Small intestine (tissue), 7 donors: ENCODE results near the gene ARL3. TPM values are rescaled to one million over a fixed set of nuclear protein-coding genes. Genes with fewer than 3 reads are reported as not detected.
"Not testable (repeated sequence)": the region's sequence is repeated elsewhere in the genome, so short reads cannot be mapped to it uniquely, and the experiment has no call there.

Experiments
- DNase-seq, 2 donors: peaks; one replicate each; pipeline versions ENCODE4 v3.0.0 to v3.0.0-alpha.2; 2013
- FAIRE-seq: peaks from 2 replicates; lab custom pipeline; 2012; peaks lifted over from hg19 to GRCh38; lab: Jason Lieb, UNC
- H3K27ac ChIP-seq, 3 donors: one replicate each; pipeline ENCODE4 v1.5.1; 2013; ENCODE audit warnings: low read length in 2 of 3, mild to moderate bottlenecking in 2 of 3, control low read depth in 1 of 3, inconsistent platforms in 1 of 3, low read depth in 1 of 3, moderate library complexity in 1 of 3
- H3K27me3 ChIP-seq, 3 donors: one replicate each; pipeline ENCODE4 v1.6.1; 2013; ENCODE audit warnings: low read length in 3 of 3, inconsistent platforms in 1 of 3; ENCODE audit not compliant: control insufficient read depth in 3 of 3, insufficient read depth in 3 of 3
- H3K36me3 ChIP-seq, 3 donors: one replicate each; pipeline ENCODE4 v1.6.1; 2013; ENCODE audit warnings: low read length in 3 of 3, inconsistent platforms in 1 of 3, low read depth in 1 of 3, mild to moderate bottlenecking in 1 of 3, moderate library complexity in 1 of 3; ENCODE audit not compliant: control insufficient read depth in 3 of 3, insufficient read depth in 2 of 3
- H3K4me1 ChIP-seq, 3 donors: one replicate each; pipeline ENCODE4 v1.6.1; 2013; ENCODE audit warnings: low read length in 2 of 3, inconsistent platforms in 1 of 3, low read depth in 1 of 3, mild to moderate bottlenecking in 1 of 3, moderate library complexity in 1 of 3; ENCODE audit not compliant: control insufficient read depth in 3 of 3, insufficient read depth in 2 of 3
- H3K4me3 ChIP-seq, 3 donors: one replicate each; pipeline ENCODE4 v1.5.1; 2013; ENCODE audit warnings: low read length in 3 of 3, control low read depth in 1 of 3, inconsistent platforms in 1 of 3, low read depth in 1 of 3, mild to moderate bottlenecking in 1 of 3, moderate library complexity in 1 of 3
- H3K9me3 ChIP-seq, 2 donors: one replicate each; pipeline ENCODE4 v1.6.1; 2013; ENCODE audit warnings: low read depth in 1 of 2, low read length in 1 of 2; ENCODE audit not compliant: control insufficient read depth in 2 of 2, insufficient read depth in 1 of 2
- WGBS, 3 donors: extraction: QIAGEN DNeasy Blood & Tissue Kit; methylation state at CpG; one replicate each; pipeline ENCODE4 v1.1.7; 2013; 5-methylcytosine and 5-hydroxymethylcytosine counted together
- polyA plus RNA-seq, 4 donors: library from polyadenylated mRNA; stranded (reverse) in 3 of 4; unstranded in 1 of 4; fragments of 200-250 nt in 3 of 4; fragments of 120-200 nt in 1 of 4; gene quantifications; one replicate each; pipeline versions ENCODE4 v1.2.1 to v1.2.3, GENCODE V29; 2013
- donor health status: healthy with polysubstance abuse.
- donor health status: control.
- donor health status: control.
- donor health status: Bipolar disorder and iron deficiency.
- donor health status: healthy.

The ARL3 gene
- polyA plus RNA-seq, 4 donors: 3.4 to 8.3 (median 5.6) TPM

DNA sequence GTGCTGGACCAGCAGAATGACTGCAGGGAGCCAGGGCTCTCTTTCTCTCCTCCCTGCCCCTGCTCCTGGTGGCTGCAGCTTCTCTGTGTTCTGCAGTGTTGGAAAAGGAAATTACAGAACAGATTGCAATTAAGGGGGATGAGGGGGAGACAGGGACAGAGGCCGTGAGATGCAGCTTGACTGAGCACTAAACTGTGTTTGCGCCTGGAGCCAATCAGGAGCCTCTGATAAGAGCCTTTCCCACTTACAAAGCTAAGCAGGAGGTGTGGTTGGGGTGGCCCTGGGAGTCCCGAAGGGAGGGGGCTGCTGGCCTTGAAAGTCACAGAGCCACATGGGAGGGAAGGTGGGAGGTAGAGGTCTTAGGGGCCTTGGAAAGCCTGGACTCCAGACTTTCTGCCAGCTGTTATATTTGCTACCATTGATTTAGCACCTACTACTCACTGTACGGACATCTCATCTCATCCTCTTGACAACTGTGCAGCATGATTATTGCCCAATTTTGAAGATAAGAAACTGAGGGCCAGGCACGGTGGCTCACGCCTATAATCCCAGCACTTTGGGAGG lies 43.2 kb downstream of the ARL3 start:
- Histone ChIP-seq H3K27ac (no peak overlapping the region), H3K9me3 (no peaks in the 10 kb centered on the region), H3K27me3 (no peaks in the 10 kb centered on the region), H3K4me1 (peaks cover 3 to 44% (median 9%) of the 10 kb centered on the region in 3 donors), H3K4me3 (no peak overlapping the region), H3K36me3 (peaks cover 0 to 8% (median 0%) of the 10 kb centered on the region in 3 donors)
- FAIRE-seq: no peak
- WGBS, 3 donors: 41 to 57% (median 47%) methylated on average over 6 of the region's 6 CpGs
- no peak for DNase-seq

DNA sequence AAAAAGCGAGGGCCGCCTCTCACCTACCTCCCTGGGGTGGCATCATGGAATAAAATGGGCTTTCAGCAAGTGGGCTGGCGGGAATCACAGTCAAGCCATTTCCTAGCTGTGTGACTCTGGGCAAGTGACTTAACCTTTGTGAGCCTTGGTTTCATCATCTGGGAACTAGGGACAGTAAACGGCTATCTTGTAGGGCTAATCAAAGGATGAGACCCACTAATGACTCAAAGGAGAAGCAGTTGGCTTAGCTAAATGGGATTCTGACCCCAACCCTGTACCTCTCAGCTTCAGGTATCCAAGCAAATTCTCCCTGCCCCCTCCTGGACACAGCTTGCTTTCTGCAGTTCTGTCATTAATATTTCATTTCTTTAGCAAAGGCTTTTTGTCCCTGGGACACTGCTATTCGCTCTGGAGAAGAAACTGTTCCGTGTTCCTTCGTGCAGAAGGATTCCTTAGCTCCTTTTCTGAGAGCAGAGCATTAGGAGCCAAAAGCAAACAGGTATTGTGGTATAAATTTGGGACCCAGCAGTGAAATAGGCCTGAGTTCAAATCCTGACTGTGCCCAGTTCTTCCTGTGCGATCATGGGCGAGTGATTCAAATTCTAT lies 44.0 kb downstream of the ARL3 start:
- H3K27me3 ChIP-seq: no peaks in the 10 kb centered on the region
- peaks cover 0 to 3% (median 0%) of the 10 kb centered on the region in 3 donors for H3K36me3 ChIP-seq
- peaks cover 7 to 39% (median 9%) of the 10 kb centered on the region in 3 donors for H3K4me1 ChIP-seq
- H3K4me3 ChIP-seq: no peak overlapping the region
- 91 to 93% (median 92%) methylated on average over 9 of the region's 9 CpGs for WGBS, 3 donors
- no peak for FAIRE-seq
- peak overlapping the region in 1 of 3 donors; percentile 45 for H3K27ac ChIP-seq
- no peaks in the 10 kb centered on the region for H3K9me3 ChIP-seq
- DNase-seq: no peak

DNA sequence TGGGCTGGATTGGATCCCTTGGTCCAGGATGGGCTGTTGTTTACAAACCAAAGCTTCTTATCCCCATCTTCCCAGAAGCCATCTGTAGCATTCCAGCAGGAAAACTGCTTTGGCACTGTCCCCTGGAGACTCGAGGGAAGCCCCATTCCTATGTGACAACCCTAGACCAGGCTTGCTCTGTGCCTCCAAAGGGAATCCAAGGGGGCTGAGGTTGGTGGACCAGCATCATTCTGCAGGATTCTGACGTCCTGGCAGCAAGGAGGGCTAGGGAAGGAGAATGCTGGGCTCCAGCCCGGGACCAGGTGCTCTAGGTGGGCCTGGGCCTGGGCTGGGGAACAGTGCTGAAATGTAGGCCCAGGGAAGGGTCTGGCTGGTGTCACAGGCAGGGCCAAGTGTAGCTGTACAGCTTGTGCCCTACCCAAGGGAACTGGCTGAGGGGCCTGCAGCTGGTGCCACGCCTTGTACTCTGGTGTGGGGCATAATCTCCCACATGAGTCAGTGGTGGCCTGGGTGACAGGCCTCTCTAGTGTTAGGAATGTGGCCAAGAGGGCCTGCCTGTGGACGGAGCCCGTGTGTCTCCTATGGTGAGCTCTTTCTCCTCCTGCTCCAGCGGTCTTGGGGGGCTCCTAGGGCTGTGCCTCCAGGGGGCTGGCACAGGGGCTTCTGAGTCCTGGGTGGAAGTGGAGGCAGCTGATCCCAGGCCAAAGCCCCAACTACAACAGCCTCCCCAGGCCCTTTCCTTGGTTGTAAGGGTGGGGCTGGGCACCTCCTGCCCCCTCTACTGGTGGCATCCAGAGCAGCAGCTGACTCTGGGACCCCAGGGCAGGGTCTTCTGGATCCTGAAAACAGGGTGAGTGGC lies 44.8 kb downstream of the ARL3 start:
- FAIRE-seq (no peak), DNase-seq (peak; percentile 53 to 87)
- Histone ChIP-seq H3K27me3 (no peaks in the 10 kb centered on the region), H3K9me3 (no peaks in the 10 kb centered on the region), H3K4me1 (peaks cover 7 to 33% (median 7%) of the 10 kb centered on the region in 3 donors), H3K36me3 (peaks cover 0 to 2% (median 0%) of the 10 kb centered on the region in 3 donors), H3K27ac (peak overlapping the region in 1 of 3 donors; percentile 45), H3K4me3 (no peak overlapping the region)
- WGBS, 3 donors: 35 to 56% (median 44%) methylated on average over 7 of the region's 7 CpGs

DNA sequence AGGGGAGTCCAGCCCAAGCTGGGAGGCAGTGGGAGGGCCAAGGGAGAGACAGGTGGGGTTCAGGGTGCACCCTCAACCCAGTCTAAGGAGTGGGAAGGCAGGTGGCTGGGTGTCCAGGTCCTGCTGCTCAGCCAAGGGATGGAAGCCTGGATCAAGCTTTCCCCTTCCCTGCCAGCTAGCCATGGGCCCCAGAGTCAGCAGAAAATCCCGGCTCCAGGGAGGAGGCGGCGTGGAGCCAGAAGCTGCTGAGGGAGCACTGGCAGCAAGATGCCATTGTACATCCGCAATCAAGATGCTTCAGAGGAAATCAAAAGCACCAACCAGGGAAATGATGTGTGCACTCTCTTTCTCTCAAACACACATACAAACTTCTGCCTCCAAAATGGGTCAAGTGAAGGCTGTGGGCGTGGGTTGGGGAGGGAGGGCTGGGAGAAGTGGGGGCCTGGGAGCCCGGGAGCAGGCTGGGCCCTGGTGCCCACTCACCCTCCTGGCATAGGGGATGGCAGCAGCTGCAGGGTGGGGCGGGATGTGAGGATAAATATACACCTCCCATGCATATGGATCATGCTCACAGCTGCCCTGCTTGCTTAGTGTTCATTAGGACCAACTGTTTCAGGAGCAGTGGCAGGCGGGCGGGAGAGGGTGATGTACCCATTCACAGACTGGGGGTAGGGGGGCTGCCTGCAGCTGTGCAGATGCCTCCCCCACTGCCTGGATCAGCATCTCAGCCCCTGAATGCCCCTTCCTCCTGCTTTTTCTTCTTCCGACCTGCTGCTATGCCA lies 45.7 kb downstream of the ARL3 start:
- no peaks in the 10 kb centered on the region for H3K9me3 ChIP-seq
- peaks cover 5 to 25% (median 7%) of the 10 kb centered on the region in 3 donors for H3K4me1 ChIP-seq
- no peak for DNase-seq
- H3K27me3 ChIP-seq: no peaks in the 10 kb centered on the region
- peaks cover 0 to 2% (median 0%) of the 10 kb centered on the region in 3 donors for H3K36me3 ChIP-seq
- H3K4me3 ChIP-seq: no peak overlapping the region
- FAIRE-seq: no peak
- 74 to 83% (median 82%) methylated on average over 10 of the region's 10 CpGs for WGBS, 3 donors
- H3K27ac ChIP-seq: peak overlapping the region in 1 of 3 donors; percentile 45

DNA sequence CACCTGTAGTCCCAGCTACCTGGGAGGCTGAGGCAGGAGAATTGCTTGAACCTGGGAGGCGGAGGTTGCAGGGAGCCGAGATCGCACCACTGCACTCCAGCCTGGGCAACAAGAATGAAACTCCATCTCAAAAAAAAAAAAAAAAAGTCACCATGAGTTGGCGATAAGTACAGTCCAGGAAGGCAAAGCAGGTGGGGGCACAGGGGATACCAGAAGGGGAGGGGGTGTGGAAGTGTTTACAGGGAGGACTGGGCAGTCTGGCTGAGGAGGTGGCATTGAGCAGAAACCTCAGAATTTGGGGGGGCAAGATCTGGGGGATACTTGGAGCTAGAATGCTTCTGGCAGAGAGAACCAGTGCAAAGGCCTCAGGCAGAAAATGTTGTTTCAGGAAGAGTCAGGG lies 46.8 kb downstream of the ARL3 start:
- not testable (repeated sequence) for DNase-seq, FAIRE-seq
- WGBS, 3 donors: 63 to 77% (median 69%) methylated on average over 4 of the region's 4 CpGs

DNA sequence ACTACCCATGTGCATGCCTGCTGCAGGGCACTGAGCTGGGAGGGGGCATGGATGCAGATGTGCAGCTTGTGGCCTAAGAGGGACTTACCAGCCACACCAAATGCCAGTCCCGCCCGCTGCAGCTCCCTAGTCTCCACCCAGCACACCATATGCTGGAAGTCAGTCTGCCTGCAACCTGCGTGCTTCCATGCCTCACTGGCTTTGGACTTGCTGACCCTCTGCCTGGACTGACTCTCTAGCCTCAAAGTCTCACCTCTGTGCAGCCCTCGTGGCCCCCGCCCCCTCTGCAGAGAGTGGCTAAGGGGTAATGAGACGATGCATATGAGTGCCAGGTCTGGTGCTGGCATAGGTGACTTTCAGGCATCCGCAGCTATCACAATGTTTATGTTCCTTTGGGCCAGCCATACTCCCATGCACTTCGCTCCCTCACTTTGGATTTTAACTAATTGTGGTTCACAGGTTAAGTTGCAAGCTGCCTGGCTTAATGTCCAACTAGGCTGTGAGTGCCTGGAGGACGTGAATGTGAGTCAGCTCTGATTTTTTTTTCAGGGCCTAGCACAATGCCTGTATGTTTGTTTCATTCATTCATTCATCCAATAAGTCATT lies 48.2 kb downstream of the ARL3 start:
- H3K4me3 ChIP-seq: no peak overlapping the region
- peaks cover 0 to 2% (median 0%) of the 10 kb centered on the region in 3 donors for H3K36me3 ChIP-seq
- WGBS, 3 donors: 15 to 57% (median 38%) methylated on average over 9 of the region's 9 CpGs
- H3K4me1 ChIP-seq: peaks cover 5 to 34% (median 7%) of the 10 kb centered on the region in 3 donors
- H3K27me3 ChIP-seq: no peaks in the 10 kb centered on the region
- DNase-seq (peak; percentile 74 to 91), FAIRE-seq (no peak)
- no peaks in the 10 kb centered on the region for H3K9me3 ChIP-seq
- peak overlapping the region in 1 of 3 donors; percentile 51 for H3K27ac ChIP-seq

More for the DNA sequence above, 46.8 kb downstream of the ARL3 start:
- H3K36me3 ChIP-seq, H3K27ac ChIP-seq, H3K9me3 ChIP-seq, H3K27me3 ChIP-seq, H3K4me3 ChIP-seq: not testable (repeated sequence)
- peaks cover 5 to 25% (median 7%) of the 10 kb centered on the region in 3 donors for H3K4me1 ChIP-seq

DNA sequence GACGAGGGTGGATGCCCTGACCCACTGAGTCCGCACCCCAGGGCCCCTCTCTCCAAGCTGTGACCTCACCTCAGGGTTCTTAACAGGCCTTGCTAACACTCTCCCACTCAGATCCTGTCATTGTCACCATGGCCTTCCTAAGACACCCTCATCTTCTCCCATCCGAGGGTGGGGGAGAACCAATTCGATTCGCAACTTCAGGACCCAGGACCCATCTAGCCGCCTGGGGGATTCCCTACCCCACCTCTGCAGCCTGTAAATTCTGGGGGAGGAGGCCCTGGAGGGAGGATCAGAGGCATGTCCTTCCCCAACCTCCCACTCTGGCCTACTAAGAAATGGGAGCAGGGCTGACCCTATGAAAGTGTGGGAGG lies 52.6 kb downstream of the ARL3 start:
- H3K27ac ChIP-seq: peak overlapping the region in 2 of 3 donors; percentile 42 to 80
- FAIRE-seq: no peak
- peaks cover 6 to 33% (median 19%) of the 10 kb centered on the region in 3 donors for H3K4me1 ChIP-seq
- WGBS, 3 donors: 31 to 40% (median 31%) methylated on average over 4 to 6 of the region's 6 CpGs
- no peak for DNase-seq
- no peaks in the 10 kb centered on the region for H3K27me3 ChIP-seq
- H3K9me3 ChIP-seq: no peaks in the 10 kb centered on the region
- peaks cover 9 to 33% (median 11%) of the 10 kb centered on the region in 3 donors for H3K36me3 ChIP-seq
- no peak overlapping the region for H3K4me3 ChIP-seq
